HG02981 (cell line): ENCODE measurements around the gene BCL7B.
A peak's percentile ranks its signal among the peaks of the same experiment; 100 is the strongest.
"Not testable (repeated sequence)": the region's sequence is repeated elsewhere in the genome, so short reads cannot be mapped to it uniquely, and the experiment has no call there.

ENCODE experiments used
- ATAC-seq: cut with Tn5 transposase; IDR thresholded peaks from one replicate; pipeline ENCODE4 v1.9.1; 2021; ENCODE audit warnings: mild to moderate bottlenecking, moderate library complexity; ENCODE audit not compliant: unreplicated experiment

Gene BCL7B

DNA sequence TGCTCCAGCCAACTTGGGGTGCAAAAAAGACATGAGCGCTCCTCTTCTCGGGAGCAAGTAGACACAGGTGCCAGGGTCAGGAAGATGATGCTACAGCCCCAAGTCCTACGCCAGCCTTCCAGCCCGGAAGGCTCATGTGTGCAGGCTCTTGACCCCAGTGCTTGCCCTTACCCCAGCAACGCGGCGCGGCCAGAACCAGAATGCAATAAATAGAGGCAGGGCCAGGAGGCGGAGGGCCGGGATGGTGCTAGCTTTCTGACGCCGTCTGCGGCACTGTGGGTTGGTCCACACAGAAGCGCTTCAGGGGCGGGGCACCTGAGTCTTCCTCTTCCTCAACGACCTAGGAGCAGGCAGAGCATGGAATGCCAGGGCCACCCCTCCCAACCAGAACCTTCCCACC, 20.4 kb downstream of the BCL7B start:
- no peak for ATAC-seq

DNA sequence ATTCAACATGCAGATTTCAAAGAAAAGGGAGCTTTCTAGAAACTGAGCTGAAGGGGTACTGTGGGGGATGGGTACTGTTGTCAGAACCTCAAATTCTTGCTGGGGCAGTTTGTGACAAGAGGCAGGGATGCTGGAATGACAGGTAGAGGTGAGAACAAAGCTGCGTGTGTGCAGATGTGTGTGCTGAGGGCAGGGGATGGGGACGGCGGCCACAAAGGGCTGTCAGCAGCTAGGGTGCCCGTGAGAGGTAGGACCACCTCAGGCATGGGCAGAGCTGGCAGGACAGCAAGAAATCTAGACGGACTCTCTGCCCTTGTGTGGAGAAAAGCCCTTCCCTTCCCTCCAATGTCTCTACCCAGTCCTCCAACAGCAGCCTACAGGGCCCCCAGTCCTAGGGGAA, 21.0 kb downstream of the BCL7B start:
- ATAC-seq, result no peak

GRCh38 chr7:73535918-73536317, 21.6 kb downstream of the BCL7B start:
- ATAC-seq, result not testable (repeated sequence)

GRCh38 chr7:73533742-73534141, 23.7 kb downstream of the BCL7B start:
- no peak for ATAC-seq

DNA sequence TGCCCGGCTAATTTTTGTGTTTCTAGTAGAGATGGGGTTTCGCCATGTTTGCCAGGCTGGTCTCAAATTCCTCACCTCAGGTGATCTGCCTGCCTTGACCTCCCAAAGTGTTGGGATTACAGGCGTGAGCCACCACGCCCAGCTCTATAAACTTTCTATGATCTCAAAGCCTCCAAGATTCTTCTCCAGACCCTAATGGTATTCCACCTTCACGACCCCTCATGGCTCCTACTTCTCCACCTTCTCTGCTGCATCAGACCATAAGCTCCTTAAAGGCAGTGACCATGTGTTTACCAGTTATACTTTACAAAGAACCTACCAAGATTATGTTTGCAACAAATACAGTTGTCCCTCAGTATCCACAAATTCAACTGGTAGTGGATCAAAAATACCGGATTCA, 25.3 kb downstream of the BCL7B start:
- ATAC-seq, result no peak

- ATAC-seq, result no peak
Observed at GRCh38 chr7:73530800-73531199, 26.7 kb downstream of the BCL7B start.

GRCh38 chr7:73526896-73527821, 30.3 kb downstream of the BCL7B start:
- ATAC-seq, result no peak

DNA sequence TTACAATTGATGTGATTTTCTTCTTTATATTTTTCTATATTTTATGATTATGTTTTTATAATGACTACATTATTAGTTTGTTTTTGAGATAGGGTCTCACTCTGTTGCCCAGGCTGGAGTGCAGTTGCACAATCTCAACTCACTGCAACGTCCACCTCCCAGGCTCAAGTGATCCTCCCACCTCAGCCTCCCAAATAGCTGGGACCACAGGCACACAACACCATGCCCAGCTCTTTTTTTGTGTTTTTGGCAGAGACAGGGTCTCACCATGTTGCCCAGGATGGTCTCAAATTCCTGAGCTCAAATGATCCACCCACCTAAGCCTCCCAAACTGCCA, 31.4 kb downstream of the BCL7B start:
- ATAC-seq, result not testable (repeated sequence)

DNA sequence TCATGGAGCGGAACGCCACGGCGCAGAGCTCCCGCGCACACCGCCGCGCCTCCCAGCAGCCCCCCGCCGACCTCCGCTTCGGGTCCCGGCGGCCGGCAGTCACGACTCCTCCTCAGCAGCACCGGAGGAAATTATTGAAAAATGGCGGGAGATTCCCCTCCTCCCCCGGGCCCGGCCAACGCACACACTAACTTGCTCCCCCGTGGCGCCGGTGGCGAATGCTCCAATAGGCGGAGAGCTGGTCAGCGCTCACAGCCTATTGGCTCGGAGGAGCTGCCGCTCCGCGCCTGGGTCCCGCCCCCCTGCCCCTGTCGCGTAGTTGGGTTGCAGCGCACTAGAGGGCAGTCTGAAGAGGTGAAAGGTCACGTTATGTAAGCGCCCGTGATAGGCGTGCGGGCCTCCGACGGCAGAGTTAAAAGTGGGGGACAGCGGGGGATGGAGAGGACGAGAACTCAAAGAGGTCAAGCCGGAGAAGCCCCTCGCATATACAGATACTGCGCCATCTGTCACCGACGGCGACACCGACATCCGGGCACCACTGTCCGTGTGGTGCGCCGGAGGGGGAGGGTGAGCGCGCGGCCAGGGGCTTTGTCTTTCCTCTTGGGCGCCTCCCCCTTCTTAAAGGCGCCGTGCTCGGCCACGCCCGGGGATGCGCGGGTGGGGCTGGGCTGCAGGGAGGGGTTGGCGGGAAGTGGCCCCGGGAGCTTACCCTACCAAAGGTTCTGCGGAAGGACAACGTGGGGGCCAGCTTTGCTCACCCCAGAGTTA, 35.2 kb downstream of the BCL7B start, which contains the start of gene BAZ1B:
Gene BAZ1B (minus strand): TSS at position 189 of the 768 bp plus-strand sequence. CDS start 360 bp downstream, outside the sequence.
- ATAC-seq, result peak; percentile 84

DNA sequence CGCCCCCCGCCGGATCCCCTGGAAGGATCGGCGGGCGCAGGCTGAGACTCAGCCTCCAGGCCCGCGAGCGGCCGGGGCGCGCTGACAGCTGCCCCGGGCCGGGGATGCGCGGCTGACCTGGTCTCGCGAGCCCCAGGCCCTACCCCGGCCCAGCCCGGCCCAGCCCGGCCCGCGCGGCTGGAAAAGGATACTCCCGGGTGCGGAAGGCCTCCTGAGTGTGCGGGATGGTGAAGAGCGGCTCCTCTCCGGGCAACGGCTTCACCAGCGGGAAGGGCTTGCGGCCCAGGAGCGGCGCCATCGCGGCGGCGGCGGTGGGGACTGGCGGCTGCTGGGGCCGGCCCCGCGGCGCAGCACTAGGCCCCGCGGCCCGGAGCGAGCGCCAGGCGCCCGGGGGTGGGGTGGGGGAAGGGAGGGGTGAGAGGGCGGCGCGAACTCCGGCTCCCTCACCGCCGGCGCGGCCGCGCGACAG, 35.8 kb downstream of the BCL7B start:
- peak; percentile 39 for ATAC-seq

DNA sequence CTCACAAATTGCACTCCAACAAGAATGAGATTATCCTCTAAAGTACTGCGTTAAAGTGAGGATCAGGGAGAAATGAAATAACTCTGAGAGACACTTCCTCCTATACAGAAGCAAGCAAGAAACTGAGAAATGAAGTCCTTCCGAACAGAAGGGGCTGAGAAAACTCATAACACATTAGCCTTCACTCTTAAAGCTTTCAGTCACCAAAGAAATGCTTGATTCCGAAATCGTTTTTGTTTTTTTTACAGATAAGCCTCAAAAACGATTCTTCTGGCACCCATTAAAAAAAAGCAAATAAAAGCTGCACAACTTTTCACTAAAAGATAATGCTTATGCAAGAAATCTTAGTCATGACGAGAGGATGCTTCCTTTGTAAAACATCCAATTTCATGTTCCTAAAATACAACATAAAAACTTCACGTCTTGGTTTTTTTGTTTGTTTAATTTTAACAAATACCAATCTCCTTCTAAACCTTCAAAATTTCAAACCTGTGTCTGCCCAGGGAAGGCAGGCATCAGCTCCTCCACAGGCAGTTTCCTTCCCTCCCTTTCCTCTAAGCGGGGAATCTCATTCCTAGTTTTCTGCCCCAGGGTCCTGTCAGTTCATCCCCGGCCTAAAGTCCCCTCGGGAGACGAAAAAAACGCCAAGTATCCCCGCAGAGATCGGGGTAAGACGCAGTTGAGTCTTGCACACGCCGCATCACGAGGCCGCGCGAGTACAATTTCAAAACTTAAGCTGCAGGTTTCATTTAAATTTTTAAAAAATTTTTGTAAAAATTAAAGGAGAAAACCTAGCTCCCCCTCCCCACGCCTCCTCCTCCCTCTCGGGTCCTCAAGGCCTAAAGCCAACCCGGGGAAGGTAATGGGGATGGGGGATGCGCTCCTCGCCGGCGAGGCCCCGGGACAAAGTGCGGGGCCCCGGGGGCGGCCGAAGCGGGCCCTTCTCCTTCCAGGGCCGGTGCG, 36.5 kb downstream of the BCL7B start:
- ATAC-seq, result no peak

DNA sequence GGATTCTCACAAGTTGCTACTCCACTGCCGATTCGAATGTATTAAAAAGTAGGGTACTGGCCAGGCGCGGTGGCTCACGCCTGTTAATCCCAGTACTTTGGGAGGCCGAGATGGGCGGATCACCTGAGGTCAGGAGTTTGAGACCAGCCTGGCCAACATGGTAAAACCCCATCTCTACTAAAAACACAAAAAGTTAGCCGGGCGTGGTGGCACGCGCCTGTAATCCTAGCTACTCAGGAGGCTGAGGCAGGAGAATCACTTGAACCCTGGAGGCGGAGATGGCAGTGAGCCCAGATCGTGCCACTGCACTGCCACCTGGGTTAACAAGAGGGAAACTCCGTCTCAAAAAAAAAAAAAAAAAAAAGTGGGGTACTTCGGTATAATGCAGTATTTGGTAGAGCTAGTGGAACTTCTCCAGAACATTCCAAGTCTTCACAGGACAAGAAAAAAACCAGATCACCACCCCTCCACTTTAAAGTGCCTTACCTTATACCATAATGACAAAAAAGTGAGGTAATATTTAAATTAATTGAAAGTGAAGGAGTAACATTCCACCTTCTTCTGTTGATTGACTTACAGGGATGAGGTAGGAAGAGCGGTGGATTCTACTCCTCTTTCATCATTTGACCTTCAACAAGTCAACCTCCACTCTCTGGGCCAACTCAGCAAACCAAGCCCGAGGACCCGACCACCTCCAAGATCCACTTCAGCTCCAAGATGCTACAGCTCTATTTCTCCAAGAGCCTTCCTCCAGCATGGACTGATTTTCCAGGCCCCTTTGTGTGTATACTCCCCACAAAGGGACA, 37.4 kb downstream of the BCL7B start:
- no peak for ATAC-seq

DNA sequence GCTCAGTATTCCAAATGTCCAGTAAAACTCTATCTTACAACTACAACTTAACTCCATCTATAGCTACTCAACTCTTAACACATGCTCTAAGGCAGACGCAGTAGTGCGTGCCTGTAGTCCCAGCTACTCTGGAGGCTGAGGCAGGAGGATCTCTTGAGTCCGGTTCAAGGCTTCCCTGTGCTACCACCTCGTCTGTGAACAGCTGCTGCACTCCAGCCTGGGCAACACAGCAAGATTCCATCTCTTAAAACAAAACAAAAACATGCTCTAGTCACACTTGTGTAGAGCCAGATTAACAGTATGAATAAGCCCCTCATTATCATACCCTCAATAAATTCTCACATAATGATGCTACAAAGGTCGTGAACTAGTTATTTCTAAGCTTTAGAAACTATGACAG, 39.0 kb downstream of the BCL7B start:
- ATAC-seq, result no peak

- no peak for ATAC-seq
Observed at GRCh38 chr7:73517241-73517995, 40.1 kb downstream of the BCL7B start.

DNA sequence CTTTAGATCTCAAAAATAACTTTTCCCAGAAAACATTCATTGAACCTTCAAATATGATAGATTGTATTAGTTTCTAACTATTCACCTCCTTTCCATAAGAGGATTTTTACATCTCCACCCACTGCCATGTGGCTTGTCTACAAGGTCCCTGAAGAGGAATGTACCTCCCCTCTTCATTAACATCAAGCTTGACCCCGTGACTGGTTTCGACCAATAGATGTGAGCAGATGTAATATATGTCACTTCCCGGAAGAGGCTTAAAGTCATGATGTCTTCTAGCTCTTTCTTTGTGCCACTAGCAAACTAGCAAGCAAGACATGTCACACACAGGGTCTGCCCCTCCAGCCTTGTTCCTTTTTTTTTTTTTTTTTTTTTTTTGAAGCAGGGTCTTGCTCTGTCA, 42.3 kb downstream of the BCL7B start:
- ATAC-seq, result no peak

DNA sequence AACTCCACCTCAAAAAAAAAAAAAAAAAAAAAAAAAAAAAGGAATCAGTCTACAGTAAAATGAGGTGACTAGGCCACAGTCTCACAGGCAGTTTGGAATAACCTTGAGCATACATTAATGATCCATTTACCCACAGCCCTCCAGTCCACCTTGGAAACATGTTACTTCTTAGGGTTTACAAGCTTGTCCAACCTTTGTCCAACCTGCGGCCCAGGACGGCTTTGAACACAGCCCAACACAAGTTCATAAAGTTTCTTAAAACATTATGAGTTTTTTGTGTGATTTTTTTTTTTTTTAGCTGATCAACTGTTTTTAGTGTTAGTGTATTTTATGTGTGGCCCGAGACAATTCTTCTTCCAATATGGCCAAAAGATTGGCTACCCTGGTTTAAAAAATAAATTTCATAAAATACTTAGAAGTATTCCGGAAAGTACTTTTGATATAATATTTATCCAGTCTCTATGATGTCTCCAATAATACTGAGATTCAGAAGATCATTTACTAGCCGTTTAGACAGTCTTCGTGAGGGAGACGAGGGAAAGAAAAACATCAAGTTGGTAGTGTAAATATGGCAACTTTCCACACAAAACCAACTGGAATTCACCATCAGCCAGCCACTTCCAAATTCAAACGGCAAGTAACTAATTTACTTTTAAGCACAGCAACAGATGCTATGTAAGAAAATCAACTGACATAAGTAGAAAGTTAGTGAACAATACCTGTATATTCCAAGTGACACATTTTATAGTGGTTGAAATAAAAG, 45.3 kb downstream of the BCL7B start:
- ATAC-seq, result no peak

DNA sequence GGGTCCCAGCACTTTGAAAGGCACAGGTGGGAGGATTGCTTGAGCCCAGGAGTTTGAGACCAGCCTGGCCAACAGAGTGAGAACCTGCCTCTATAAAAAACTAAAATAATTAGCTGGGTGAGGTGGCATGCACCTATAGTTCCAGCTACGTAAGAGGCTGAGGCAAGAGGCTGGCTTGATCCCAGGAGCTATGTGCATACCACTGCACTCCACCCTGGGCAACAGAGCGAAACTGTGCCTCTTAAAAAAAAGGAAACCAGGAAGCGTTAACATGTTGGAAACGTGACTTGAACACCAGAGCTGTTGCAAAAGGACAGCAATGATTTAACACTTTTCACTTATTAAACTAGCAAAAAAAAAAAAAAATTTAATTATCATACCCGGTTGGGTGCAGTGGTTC, 48.0 kb downstream of the BCL7B start:
- ATAC-seq, result no peak

GRCh38 chr7:73507556-73507955, 49.9 kb downstream of the BCL7B start:
- ATAC-seq, result no peak
